Adrenal gland (tissue), 12 donors: ENCODE measurements around the gene FAM117B. TPM values are rescaled to one million over a fixed set of nuclear protein-coding genes. Genes with fewer than 3 reads are reported as not detected.
A peak's percentile ranks its signal among the peaks of the same experiment; 100 is the strongest.

Source experiments
- DNase-seq, 7 donors: peaks; one replicate each; pipeline ENCODE4 v3.0.0-alpha.2; 2019 to 2020
- H3K27ac ChIP-seq, 5 donors: fragments of 200-600 bp; sonication (generic) in 4 of 5; 1 replicate in 3 of 5; 2 replicates in 2 of 5; pipeline versions ENCODE4 v1.5.1 to v1.8.0; 2016 to 2020; ENCODE audit warnings: mild to moderate bottlenecking in 1 of 5
- H3K27me3 ChIP-seq: fragments of 200-600 bp; 2 replicates; pipeline ENCODE4 v1.8.0; 2021
- H3K36me3 ChIP-seq, 2 donors: fragments of 200-600 bp; replicated peaks in 1 of 2; 1 replicate in 1 of 2; 2 replicates in 1 of 2; pipeline versions ENCODE4 v1.5.1 to v1.8.0; 2018 to 2022
- H3K4me1 ChIP-seq, 2 donors: fragments of 200-600 bp; replicated peaks in 1 of 2; 1 replicate in 1 of 2; 2 replicates in 1 of 2; pipeline versions ENCODE4 v1.5.1 to v1.8.0; 2018 to 2021
- H3K4me3 ChIP-seq, 4 donors: fragments of 200-600 bp; sonication (generic) in 3 of 4; one replicate each; pipeline ENCODE4 v1.5.1; 2016 to 2018
- H3K9me3 ChIP-seq, 3 donors: fragments of 200-600 bp; sonication (generic) in 1 of 3; replicated peaks in 1 of 3; 1 replicate in 2 of 3; 2 replicates in 1 of 3; pipeline versions ENCODE4 v1.5.1 to v1.8.0; 2016 to 2021
- POLR2A ChIP-seq, 2 donors: fragments of 450-650 bp; IDR thresholded peaks; one replicate each; pipeline ENCODE4 v1.6.1; 2017; ENCODE audit warnings: antibody characterized with exemption in 2 of 2, mild to moderate bottlenecking in 2 of 2, moderate library complexity in 1 of 2
- WGBS, 4 donors: extraction: QIAGEN DNeasy Blood & Tissue Kit in 2 of 4; methylation state at CpG; one replicate each; pipeline versions ENCODE4 v1.1.5 to v1.1.7; 2013 to 2017; 5-methylcytosine and 5-hydroxymethylcytosine counted together
- intact Hi-C, 2 donors: fragments of 100-400 bp; cut with DNase I; formaldehyde crosslinking; loops; one replicate each; pipeline versions ENCODE4 v1.14.1 to v1.15.0; 2022 to 2023
- polyA plus RNA-seq, 3 donors: library from polyadenylated mRNA; stranded (reverse); fragments of 200-250 nt in 2 of 3; fragments of 350-450 nt in 1 of 3; fragmentation: Illumina TruSeq in 1 of 3; extraction: RNeasy Lipid Tissue Mini Kit (QIAGEN cat#74804) in 1 of 3; gene quantifications; one replicate each; pipeline ENCODE4 v1.2.3, GENCODE V29; 2013 to 2014
- total RNA-seq, 9 donors: library from RNA; depleted of rRNA in 4 of 9; stranded (reverse); fragments of >200 nt in 4 of 9; fragments of 120-200 nt in 1 of 9; fragmentation: NEBNext Ultra II Directional in 1 of 9; extraction: Animal tissue kit (Norgen Biotek cat#: 25700) in 1 of 9; gene quantifications; one replicate each; pipeline versions ENCODE4 v1.1.0 to v1.2.4, GENCODE V29; 2013 to 2023
- TF ChIP-seq, protein P1 (sequence below), 6 experiments: fragments of 450-650 bp in 4 of 6; fragments of 200-600 bp in 2 of 6; sonication (generic) in 1 of 6; IDR thresholded peaks; 1 replicate in 5 of 6; 2 replicates in 1 of 6; pipeline versions ENCODE4 v1.5.1 to v1.8.0; 2016 to 2021; ENCODE audit warnings: antibody characterized with exemption in 6 of 6, mild to moderate bottlenecking in 2 of 6, moderate library complexity in 1 of 6
- donor health status: healthy with polysubstance abuse.
- donor health status: Bipolar disorder and iron deficiency.
- donor health status: DM: yes; HTN: yes; CAD: no.
- donor health status: DM: no; HTN: no; CAD: no.
- donor health status: DM: no; HTN: no; CAD: no.
- donor health status: DM: yes; HTN: yes; CAD: no.

Gene FAM117B
- total and polyA plus RNA-seq, 12 donors: 4.7 to 48.2 (median 20.4) TPM

DNA sequence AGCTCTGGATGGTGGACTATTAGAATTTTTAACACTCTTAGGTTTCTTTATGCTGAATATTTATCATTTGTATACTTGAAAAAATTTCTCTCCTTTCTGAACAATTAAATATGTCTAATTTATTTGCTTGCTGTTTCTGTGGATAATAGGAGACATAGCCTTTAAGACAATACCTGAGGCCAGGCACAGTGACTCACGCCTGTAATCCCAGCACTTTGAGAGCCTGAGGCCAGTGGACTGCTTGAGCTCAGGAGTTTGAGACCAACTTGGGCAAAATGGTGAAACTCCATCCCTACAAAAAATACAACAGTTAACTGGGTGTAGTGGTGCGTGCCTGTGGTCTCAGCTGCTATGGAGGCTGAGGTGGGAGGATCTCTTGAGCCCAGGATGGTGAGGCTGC is 54.7 kb downstream of the FAM117B start:
- TF ChIP-seq, protein P1, sequence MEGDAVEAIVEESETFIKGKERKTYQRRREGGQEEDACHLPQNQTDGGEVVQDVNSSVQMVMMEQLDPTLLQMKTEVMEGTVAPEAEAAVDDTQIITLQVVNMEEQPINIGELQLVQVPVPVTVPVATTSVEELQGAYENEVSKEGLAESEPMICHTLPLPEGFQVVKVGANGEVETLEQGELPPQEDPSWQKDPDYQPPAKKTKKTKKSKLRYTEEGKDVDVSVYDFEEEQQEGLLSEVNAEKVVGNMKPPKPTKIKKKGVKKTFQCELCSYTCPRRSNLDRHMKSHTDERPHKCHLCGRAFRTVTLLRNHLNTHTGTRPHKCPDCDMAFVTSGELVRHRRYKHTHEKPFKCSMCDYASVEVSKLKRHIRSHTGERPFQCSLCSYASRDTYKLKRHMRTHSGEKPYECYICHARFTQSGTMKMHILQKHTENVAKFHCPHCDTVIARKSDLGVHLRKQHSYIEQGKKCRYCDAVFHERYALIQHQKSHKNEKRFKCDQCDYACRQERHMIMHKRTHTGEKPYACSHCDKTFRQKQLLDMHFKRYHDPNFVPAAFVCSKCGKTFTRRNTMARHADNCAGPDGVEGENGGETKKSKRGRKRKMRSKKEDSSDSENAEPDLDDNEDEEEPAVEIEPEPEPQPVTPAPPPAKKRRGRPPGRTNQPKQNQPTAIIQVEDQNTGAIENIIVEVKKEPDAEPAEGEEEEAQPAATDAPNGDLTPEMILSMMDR (IDR thresholded peaks at IDR 0.05): no peak
- no peak for TF ChIP-seq POLR2A (IDR thresholded peaks at IDR 0.05)
- DNase-seq: no peak
- no peak overlapping the region for H3K4me3 ChIP-seq
- intact Hi-C loops: no loop called here
- 96 to 100% (median 97%) methylated on average over 2 of the region's 2 CpGs for WGBS, 4 donors
- no peaks in the 10 kb centered on the region for H3K27me3 ChIP-seq
- H3K9me3 ChIP-seq: no peaks in the 10 kb centered on the region
- no peak overlapping the region for H3K27ac ChIP-seq
- peaks cover 17 to 41% of the 10 kb centered on the region in 2 donors for H3K4me1 ChIP-seq
- no peaks in the 10 kb centered on the region for H3K36me3 ChIP-seq

DNA sequence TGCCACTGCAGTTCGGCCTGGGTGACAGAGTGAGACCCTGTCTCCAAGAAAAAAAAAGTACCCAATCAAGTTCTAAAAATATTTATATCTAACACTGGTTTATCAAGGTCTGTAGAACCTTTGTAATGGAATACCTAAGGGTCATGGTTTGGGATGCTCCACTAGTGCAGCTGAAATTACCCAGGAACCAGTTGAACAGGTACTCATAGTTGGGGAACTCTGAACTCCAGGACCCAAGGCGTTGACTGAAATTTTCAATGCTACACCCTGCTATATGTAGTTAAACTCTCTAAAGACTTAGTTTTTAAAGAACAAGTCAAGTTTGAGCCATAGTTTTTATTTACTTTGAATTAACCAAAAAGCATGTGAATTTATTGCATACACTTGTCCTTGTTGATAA is 55.1 kb downstream of the FAM117B start:
- no peak for DNase-seq
- Histone ChIP-seq H3K4me1 (peaks cover 17 to 41% of the 10 kb centered on the region in 2 donors), H3K27me3 (no peaks in the 10 kb centered on the region), H3K36me3 (no peaks in the 10 kb centered on the region), H3K27ac (peak overlapping the region in 1 of 5 donors; percentile 3), H3K4me3 (no peak overlapping the region), H3K9me3 (no peaks in the 10 kb centered on the region)
- 90 to 100% (median 96%) methylated on average over 2 of the region's 2 CpGs for WGBS, 4 donors
- no peak for TF ChIP-seq POLR2A (IDR thresholded peaks at IDR 0.05)
- TF ChIP-seq, protein P1 (IDR thresholded peaks at IDR 0.05): no peak
- intact Hi-C loops: no loop called here

DNA sequence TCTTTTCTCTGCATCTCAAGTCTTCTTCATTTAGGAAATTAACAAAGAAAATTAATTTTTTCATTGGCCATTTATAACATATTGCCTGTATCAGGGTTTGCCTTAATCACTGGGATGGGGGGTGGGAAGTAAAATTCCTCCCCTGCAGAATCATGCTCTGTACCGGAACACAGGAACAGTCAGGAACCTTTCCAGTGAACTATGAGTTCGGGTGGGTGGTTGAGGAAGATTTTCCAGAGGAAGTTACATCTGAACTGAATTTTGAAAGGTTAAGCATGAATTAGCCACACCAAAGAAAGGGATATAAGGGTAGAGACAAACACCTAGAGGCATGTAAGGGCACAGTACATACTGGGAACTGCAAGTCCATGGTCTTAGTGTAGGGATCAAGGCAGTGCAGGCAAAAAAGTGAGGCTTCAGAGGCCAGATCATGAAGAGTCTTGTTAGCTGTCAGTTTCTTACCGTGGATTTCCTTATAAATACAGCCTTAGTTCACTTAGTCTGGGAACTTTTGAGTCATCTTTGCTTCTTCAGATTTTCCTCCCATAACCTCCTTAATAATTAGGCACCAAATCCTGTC is 55.6 kb downstream of the FAM117B start:
- Histone ChIP-seq H3K27me3 (no peaks in the 10 kb centered on the region), H3K9me3 (no peaks in the 10 kb centered on the region), H3K27ac (peak overlapping the region in 3 of 5 donors; percentile 3 to 13 (median 8)), H3K4me3 (no peak overlapping the region), H3K36me3 (no peaks in the 10 kb centered on the region), H3K4me1 (peaks cover 17 to 41% of the 10 kb centered on the region in 2 donors)
- no peak for DNase-seq
- WGBS, 4 donors: 67 to 78% (median 73%) methylated on average over 3 of the region's 3 CpGs
- TF ChIP-seq, protein P1 (IDR thresholded peaks at IDR 0.05): no peak
- no peak for TF ChIP-seq POLR2A (IDR thresholded peaks at IDR 0.05)
- intact Hi-C loops: no loop called here

DNA sequence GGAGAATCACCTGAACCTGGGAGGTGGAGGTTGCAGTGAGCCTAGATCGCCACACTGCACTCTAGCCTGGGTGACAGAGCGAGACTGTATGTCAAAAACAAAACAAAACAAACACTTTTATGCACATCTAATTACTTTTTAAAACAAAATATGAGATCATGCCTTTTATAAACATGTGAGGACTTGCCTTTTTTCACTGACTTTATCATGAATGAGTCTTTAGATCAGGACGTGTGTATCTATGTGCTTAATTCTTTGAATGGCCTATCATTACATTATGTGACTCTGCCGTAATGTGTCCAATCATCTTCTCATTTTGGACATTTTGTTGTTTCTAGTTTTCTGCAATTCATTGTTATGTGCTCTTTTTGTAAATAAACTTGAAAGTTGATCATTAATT is 58.7 kb downstream of the FAM117B start:
- TF ChIP-seq, protein P1 (IDR thresholded peaks at IDR 0.05): no peak
- no peak for TF ChIP-seq POLR2A (IDR thresholded peaks at IDR 0.05)
- H3K9me3 ChIP-seq: no peaks in the 10 kb centered on the region
- DNase-seq: no peak
- H3K4me3 ChIP-seq: no peak overlapping the region
- no peaks in the 10 kb centered on the region for H3K27me3 ChIP-seq
- 93 to 99% (median 95%) methylated on average over 4 of the region's 4 CpGs for WGBS, 4 donors
- intact Hi-C loops: no loop called here
- no peaks in the 10 kb centered on the region for H3K36me3 ChIP-seq
- peaks cover 7 to 21% of the 10 kb centered on the region in 2 donors for H3K4me1 ChIP-seq
- no peak overlapping the region for H3K27ac ChIP-seq
